Measurements from ENCODE around the gene EMC1. TPM values are rescaled to one million over a fixed set of nuclear protein-coding genes. Genes with fewer than 3 reads are reported as not detected.
"Not testable (repeated sequence)": the region's sequence is repeated elsewhere in the genome, so short reads cannot be mapped to it uniquely, and the experiment has no call there.

EMC1 gene
- total RNA-seq, 1 donor from 2014 or later = 61.8 TPM

DNA sequence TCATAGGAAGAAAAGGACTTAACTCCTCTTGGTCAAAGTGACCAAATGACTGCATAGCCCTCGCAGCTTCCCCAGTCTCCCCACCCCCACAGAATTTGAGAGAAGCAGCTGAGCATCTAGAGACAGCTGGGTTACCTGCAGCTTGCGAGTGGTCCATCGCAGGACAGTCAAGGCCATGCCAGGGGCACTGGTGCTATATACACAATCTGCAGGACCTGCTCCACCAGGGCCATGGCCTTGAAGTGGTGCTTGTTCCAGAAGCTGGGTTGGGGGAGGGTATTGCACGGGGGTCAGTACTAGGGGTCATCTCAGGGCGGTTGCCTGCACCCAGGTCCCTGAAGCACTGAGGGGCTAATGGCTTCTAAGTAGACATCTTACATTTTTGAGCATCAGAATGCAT, 10.7 kb upstream of the EMC1 start:
- DNase-seq (ENCODE audit: low read depth, low spot score) = no peak
- no peaks in the 10 kb centered on the region for H3K4me1 Mint-ChIP-seq
- no peak overlapping the region for H3K4me3 Mint-ChIP-seq
- H3K27ac Mint-ChIP-seq (ENCODE audit: unreplicated experiment) = no peak overlapping the region
- TF ChIP-seq, protein P1, sequence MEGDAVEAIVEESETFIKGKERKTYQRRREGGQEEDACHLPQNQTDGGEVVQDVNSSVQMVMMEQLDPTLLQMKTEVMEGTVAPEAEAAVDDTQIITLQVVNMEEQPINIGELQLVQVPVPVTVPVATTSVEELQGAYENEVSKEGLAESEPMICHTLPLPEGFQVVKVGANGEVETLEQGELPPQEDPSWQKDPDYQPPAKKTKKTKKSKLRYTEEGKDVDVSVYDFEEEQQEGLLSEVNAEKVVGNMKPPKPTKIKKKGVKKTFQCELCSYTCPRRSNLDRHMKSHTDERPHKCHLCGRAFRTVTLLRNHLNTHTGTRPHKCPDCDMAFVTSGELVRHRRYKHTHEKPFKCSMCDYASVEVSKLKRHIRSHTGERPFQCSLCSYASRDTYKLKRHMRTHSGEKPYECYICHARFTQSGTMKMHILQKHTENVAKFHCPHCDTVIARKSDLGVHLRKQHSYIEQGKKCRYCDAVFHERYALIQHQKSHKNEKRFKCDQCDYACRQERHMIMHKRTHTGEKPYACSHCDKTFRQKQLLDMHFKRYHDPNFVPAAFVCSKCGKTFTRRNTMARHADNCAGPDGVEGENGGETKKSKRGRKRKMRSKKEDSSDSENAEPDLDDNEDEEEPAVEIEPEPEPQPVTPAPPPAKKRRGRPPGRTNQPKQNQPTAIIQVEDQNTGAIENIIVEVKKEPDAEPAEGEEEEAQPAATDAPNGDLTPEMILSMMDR (conservative IDR thresholded peaks at IDR 0.05) = no peak
- peaks cover 8% of the 10 kb centered on the region for H3K36me3 Mint-ChIP-seq (ENCODE audit: low read depth)
- H3K9me3 Mint-ChIP-seq = no peaks in the 10 kb centered on the region
- H3K27me3 Mint-ChIP-seq (ENCODE audit: low read depth) = no peaks in the 10 kb centered on the region

DNA sequence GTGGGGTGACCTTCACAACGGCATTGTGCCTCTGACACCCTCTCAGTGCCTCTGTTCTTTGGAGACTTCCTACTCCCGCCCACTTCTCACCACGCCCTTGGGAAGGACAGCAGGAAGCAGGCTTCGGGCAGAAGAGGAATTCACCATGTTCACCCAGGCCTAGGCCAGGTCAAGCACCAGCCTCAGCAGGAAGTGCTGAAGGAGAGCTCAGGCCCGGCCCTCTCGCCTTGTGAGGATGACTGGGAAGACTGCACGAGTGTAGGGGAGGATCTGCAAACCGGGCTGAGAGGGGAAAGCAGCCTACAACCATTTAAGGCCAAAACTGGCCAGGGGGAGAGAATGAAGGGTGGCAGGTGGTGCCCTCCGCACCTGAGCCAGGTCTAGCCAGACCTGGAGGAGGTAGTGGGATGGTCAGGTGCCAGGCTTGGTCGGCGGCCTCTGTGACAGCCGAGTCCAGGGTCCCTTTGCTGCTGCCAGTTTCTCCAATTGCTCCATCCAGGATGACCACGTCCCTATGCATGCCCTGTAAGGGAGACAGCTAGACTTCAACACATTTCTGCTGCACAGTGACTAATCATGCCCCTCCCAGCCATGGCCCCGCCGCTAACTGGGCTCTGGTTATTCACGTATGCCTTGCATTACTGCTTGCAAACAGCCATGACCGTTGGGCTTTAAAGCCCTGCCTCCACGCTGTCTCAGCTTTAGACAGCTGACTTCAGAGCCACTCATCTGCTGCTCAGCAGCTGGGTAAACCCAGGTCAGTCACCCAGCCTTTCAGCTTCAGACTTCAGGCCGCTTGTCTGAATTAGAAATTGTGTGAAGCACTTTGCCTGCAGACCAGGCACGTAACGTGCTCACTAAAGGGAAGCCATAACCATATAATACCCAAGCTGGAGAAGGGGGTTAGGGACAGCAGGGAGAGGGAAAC, 9.2 kb upstream of the EMC1 start:
- Mint-ChIP-seq H3K36me3 (ENCODE audit: low read depth) (peaks cover 10% of the 10 kb centered on the region), H3K27ac (ENCODE audit: unreplicated experiment) (no peak overlapping the region), H3K4me3 (no peak overlapping the region), H3K9me3 (no peaks in the 10 kb centered on the region), H3K4me1 (no peaks in the 10 kb centered on the region), H3K27me3 (ENCODE audit: low read depth) (no peaks in the 10 kb centered on the region)
- TF ChIP-seq, protein P1 (conservative IDR thresholded peaks at IDR 0.05) = no peak
- DNase-seq (ENCODE audit: low read depth, low spot score) = no peak

DNA sequence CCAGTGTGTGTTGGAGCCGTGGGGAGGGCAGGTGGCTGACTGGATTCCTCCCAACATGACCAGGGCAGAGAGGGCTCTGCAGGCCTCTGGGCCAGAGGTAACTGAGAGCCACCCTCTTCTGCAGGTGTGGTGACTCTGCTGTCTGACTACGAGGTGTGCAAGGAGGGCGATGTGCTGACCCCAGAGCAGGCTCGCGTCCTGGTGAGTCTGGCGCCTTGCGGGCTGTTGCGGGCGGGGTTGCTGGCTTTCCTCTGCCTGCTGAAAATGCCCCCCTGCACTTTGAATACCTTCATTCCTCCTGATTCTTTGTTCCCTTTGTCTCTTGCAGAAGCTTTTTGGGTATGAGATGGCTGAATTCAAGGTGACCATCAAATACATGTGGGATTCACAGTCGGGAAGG, 7.0 kb upstream of the EMC1 start:
- Mint-ChIP-seq H3K4me3 (no peak overlapping the region), H3K4me1 (peaks cover 6% of the 10 kb centered on the region), H3K36me3 (ENCODE audit: low read depth) (peaks cover 10% of the 10 kb centered on the region), H3K9me3 (no peaks in the 10 kb centered on the region), H3K27me3 (ENCODE audit: low read depth) (no peaks in the 10 kb centered on the region), H3K27ac (ENCODE audit: unreplicated experiment) (no peak overlapping the region)
- TF ChIP-seq, protein P1 (conservative IDR thresholded peaks at IDR 0.05) = no peak
- no peak for DNase-seq (ENCODE audit: low read depth, low spot score)

DNA sequence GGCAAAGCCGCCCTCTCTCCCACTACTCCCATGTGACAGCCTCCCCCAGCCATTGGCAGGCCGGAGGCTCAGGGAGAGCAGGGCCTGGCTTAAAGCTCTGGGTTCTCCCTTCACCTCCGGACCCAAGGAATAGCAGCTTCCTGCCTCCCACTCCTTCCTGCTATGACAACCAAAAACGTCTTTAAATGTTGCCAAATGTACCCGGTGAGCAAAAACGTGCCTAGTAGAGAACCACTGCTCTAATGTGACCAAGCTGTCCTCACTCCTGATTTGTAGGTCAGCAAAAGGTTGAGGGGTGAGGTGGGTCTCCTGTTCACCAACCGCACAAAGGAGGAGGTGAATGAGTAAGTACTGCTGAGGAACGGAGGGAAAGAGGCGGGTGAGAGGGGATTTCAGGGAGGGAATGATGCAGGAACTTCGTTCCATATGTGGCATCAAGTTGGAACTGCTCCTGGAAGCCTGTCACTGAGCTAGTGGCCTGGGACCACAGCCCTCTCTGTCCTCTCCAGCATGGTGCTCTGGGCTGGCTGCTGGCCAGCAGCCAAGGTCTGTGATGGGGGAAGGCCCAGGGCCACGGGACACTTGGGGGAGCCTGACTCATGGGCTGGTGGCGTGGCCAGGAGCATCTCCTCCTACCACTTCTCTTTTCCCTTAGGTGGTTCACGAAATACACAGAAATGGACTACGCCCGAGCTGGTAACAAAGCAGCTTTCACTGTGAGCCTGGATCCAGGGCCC, 6.0 kb upstream of the EMC1 start:
- Mint-ChIP-seq H3K9me3 (no peaks in the 10 kb centered on the region), H3K27ac (ENCODE audit: unreplicated experiment) (no peak overlapping the region), H3K4me3 (peak overlapping the region; percentile 47), H3K36me3 (ENCODE audit: low read depth) (peaks cover 10% of the 10 kb centered on the region), H3K4me1 (peaks cover 13% of the 10 kb centered on the region), H3K27me3 (ENCODE audit: low read depth) (no peaks in the 10 kb centered on the region)
- TF ChIP-seq, protein P1 (conservative IDR thresholded peaks at IDR 0.05) = no peak
- DNase-seq (ENCODE audit: low read depth, low spot score) = no peak

DNA sequence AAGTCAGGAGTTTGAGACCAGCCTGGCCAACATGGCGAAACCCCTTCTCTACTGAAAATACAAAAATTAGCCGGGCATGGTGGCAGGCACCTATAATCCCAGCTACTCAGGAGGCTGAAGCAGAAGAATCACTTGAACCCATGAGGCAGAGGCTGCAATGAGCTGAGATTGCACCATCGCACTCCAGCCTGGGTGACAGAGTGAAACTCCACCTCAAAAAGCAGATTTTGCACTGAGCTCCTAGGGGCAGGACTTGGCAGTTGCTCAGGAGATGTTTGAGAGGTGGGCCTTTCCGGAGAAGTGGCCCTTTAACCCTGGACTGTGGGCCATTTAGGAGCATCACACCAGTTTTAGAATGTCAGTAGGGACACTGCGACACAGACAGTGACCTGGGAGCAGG, 5.0 kb upstream of the EMC1 start:
- not testable (repeated sequence) for H3K27me3 Mint-ChIP-seq (ENCODE audit: low read depth); H3K4me3 Mint-ChIP-seq; H3K27ac Mint-ChIP-seq (ENCODE audit: unreplicated experiment); H3K36me3 Mint-ChIP-seq (ENCODE audit: low read depth); DNase-seq (ENCODE audit: low read depth, low spot score); H3K9me3 Mint-ChIP-seq
- H3K4me1 Mint-ChIP-seq = peaks cover 19% of the 10 kb centered on the region

DNA sequence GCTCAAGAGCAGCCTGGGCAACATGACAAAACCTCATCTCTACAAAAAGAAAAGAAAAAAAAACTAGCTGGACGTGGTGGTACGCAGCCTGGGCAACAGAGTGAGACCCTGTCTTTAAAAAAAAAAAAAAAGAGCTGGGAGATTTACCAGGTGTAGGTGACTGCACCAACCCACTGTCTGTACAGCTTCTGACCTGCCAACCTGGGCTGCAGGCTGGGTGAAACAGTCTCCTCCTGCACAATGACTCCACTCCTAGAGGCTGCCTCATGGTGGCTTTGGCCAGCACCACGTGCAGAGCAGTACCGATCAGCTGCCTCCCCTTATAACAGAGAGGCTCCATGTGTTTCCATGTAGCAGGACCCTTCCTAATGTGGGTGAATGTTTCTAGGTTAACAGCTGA, 4.0 kb upstream of the EMC1 start:
- TF ChIP-seq, protein P1 (conservative IDR thresholded peaks at IDR 0.05) = no peak
- Mint-ChIP-seq H3K36me3 (ENCODE audit: low read depth) (peaks cover 10% of the 10 kb centered on the region), H3K4me1 (peaks cover 28% of the 10 kb centered on the region)

More for the DNA sequence above, 4.0 kb upstream of the EMC1 start:
- Mint-ChIP-seq H3K27ac (ENCODE audit: unreplicated experiment) (no peak overlapping the region), H3K9me3 (no peaks in the 10 kb centered on the region), H3K27me3 (ENCODE audit: low read depth) (no peaks in the 10 kb centered on the region), H3K4me3 (no peak overlapping the region)
- DNase-seq (ENCODE audit: low read depth, low spot score) = no peak

Measured in neural crest cell (in vitro differentiated cells).